ENCODE data around the gene NPIPA8.
"Not testable (repeated sequence)": the region's sequence is repeated elsewhere in the genome, so short reads cannot be mapped to it uniquely, and the experiment has no call there.

GRCh38 chr16:18297714-18298113 is 38.8 kb downstream of the NPIPA8 start:
- TF ChIP-seq CTCF (optimal IDR thresholded peaks at IDR 0.05 in 1 of 3, IDR thresholded peaks at IDR 0.05 in 1 of 3, conservative IDR thresholded peaks at IDR 0.05 in 1 of 3; ENCODE audit: extremely low read depth in 1 of 3, insufficient read depth in 2 of 3, low read length in 3 of 3); EZH2 (IDR thresholded peaks at IDR 0.05; ENCODE audit: low read length): not testable (repeated sequence)

Data from keratinocyte (primary cell).